Non-pigmented ciliary epithelial cell (primary cell): ENCODE measurements around the gene C1orf50.
"Not testable (repeated sequence)": the region's sequence is repeated elsewhere in the genome, so short reads cannot be mapped to it uniquely, and the experiment has no call there.

Experiments used
- DNase-seq: peaks from one replicate; pipeline ENCODE4 v3.0.0-alpha.2; 2010; ENCODE audit warnings: low read depth

C1orf50 gene

DNA sequence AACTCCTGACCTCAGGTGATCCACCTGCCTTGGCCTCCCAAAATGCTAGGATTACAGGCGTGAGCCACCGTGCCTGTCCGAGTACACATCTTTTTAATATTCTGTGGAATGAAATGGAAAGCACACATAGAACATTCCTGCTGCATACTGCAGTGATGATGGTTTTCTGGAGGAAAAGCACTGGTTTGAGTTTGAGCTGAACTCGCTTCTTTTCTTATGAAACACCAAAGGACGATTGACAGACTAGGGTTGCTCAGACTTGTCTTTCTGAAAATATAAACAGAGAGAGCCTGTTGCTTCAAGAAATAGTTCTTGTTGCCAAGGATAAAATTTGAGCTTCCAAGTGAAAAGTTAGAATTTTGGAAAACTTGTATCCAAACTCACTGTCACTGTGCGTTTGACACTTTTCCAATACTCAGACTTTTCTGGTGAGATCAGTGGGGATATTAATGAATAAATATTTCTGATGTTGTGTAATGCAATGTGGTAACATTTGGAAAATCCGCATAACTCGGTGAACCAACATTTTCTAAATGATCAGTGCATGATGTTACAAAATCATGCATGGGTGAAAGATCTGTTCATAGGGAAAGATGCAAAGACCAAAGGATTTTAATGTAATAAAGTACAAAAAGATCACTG lies 34.9 kb downstream of the C1orf50 start:
- no peak for DNase-seq

DNA sequence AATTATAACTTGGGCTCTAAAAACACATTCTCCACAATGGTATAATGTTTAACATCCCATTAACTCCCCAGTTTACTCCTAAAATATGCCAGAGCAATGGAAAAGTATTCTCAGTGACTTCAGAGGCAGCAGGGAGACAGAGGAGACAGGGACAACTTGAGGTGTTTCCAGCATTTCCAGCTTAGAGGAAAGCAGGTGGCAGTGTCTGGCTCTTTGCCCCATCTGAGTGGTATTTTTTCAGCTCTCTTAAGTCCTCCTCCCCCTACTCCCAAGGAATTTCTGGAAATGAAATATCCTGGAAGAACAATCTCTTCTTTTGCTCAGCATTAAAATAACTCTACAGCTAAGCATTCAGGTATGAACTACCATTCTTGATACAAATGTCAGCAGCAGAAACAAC lies 39.1 kb downstream of the C1orf50 start:
- no peak for DNase-seq

DNA sequence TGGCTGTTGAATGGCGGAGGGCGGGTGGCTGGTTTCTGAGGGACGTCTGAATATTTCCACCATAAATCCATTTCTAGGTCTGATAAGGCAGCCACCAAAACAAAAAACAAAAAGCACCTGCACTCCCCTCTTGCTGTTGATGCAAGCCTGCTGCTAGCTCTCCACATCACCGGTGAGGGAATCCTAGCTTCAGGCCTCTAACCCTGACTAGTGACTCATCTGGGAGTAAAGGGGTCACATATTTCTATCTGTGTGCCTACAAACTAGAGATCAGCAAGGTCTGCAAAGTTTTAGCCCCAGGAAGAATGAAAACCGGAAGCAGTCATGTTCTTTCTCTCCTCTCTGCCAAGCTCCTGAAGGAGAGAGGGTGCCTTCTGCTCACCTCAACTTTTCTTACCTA lies 39.5 kb downstream of the C1orf50 start:
- DNase-seq: no peak

DNA sequence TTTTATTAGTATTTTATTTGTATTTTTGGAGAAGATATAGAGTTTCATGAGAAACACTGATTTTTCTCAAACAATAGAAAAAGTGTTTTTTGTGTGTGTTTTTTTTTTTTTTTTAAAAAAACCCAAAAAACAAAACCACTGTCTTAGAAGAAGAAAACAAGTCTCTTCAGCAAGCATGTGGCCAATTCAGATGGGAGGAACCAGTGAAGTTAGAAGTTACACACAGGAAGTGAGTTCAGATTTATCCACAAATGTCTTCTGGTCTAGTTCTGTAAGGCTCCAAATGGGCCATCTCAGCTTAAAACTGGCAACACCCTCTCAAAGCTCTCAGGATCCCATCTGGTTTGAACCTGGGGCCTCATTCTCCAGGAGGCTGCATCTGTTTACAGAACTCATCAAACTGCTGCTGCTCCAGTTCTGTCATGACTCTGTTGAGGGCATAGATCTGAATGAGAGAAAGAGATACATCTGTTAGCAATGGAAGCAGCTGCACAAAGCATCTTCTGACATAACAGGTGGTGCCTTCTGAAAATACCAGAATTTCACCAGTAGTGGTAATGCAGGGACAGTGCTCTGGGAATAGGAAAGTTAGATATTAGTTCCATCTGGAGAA lies 40.1 kb downstream of the C1orf50 start:
- DNase-seq: no peak

DNA sequence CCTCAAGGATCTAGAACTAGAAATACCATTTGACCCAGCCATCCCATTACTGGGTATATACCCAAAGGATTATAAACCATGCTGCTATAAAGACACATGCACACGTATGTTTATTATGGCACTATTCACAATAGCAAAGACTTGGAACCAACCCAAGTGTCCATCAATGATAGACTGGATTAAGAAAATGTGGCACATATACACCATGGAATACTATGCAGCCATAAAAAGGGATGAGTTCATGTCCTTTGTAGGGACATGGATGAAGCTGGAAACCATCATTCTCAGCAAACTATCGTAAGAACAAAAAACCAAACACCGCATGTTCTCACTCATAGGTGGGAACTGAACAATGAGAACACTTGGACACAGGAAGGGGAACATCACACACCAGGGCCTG lies 47.8 kb downstream of the C1orf50 start:
- not testable (repeated sequence) for DNase-seq

DNA sequence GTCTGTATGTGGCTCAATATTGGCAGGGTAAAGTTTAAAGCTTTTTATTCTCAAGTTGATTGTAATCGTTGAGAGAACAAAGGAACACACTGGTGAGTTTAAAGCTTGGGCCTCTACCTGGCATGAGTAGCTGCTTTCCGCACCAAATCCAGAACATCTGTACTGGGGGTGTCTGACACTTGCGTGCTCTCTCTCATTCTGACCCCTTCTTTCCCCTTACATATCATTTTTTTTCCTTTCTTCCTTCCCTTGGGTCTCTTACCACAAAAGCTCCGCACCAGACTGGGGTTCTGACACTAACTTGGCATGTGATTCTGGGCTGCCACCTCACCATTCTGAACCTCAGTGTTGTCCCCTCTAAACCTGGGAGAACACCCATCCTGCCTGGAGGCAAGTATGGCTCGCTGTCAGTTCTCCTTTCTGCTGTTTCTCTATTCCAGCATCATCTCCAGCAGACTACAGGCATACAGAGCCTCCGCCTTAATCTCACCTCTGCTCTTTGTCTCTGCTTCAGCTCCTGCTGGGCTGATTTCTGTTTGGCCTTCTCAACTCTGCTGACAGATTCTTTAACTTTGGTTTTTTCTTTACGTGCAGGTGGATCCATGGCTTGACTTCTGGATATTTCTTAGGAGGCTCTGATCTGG lies 49.0 kb downstream of the C1orf50 start:
- DNase-seq: no peak

DNA sequence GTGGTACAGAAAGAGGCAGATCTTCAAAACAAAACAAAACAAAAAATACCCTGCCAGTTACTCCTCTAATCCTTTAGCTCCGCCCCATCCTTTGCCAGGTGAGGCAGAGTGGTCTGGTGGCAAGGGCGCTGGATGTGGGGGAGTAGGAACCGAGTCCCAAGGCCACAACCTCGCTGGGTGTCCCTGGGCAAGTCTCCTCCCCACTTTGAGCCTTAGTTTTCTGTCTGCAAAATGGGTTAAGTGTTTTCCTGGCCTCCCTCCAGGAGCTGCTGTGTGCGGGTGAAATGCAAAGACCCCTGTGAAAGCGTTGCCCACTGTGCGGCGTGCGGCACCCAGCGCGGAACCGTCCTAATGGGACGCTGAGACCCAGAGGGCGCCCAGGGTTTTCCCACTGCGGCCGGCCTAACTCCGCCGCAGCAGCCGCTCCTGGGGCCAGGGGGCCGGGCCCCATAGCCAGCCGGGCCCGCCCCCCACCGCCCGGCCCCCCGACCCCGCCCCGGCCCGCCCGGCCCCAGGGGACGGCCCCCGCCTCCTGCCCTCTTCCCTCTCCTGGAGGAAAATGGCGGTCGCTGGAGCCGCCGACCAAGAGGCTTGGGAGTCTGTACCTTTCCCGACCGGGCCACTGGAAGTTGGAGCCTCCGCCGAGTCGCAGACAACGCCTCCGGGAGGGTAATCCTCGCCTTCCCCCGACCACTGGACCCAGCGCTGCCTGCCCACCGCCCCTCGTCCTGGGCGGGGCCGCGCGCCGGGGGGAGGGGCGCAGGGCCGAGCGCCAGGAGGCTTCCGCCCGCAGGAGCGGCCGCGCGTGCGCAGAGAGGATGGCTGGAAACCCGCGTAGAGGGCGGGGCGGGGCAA lies 49.8 kb downstream of the C1orf50 start, which contains the start of the genes ERMAP and SVBP:
Gene ERMAP, plus strand, starts transcription at position 538 of the 855 bp plus-strand sequence. CDS start 13,327 bp downstream, outside the sequence.
Gene SVBP, minus strand, starts transcription at position 813 of the 855 bp plus-strand sequence. CDS start 853 bp downstream, outside the sequence.
- DNase-seq: no peak

DNA sequence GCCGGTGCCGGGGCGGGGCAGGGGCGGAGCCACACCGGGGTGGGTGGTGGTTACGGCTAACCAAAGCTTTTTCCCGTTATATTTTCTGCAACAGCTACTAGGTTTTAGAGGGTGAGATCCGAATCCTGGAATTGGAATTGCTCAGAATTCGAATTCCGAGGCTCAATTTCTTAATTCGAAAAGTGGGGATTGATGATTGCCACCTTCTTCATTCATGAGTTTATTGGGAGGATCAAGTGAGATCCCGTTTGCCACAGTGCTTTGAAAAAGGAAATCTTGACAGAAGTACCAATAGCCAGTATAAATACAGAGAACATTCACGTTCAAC lies 50.4 kb downstream of the C1orf50 start:
- DNase-seq: no peak

DNA sequence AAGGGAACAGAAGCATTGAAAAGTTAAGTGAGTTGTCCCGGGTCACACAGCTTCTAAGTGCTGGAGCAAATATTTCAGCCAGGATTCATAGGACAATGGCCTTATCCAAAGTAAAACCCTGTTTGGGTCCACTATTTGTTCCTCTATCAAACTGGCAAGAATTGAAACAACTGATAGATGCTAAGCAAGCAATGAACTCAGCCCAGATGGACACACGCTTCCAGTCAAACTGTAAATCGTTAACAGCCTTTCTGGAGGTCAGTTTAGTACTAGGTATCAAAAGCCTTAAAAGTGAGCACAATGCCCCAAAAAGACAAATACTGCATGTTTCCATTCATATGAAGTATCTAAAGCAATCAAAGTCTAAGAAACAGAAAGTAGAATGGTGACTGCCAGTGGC lies 50.9 kb downstream of the C1orf50 start:
- DNase-seq: no peak

DNA sequence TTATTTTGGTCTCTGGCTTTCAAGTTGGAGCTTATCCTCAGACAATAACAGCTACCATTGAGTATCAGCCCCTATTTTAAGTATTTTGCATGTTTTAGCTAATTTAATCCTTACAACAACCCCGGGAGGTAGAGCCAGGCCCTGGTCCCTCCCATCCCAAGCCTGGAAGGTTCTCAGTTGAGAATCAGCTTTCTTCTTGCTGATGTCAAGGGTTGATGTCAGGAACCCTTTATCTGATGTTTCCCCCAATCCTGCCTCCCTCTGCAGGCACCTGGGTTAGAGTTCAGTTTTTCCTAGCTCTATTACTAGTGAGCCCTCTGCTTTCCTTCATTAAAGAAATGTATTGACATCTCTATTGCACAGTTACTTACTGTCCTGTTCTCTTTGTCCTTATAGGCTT lies 53.8 kb downstream of the C1orf50 start:
- DNase-seq: no peak

DNA sequence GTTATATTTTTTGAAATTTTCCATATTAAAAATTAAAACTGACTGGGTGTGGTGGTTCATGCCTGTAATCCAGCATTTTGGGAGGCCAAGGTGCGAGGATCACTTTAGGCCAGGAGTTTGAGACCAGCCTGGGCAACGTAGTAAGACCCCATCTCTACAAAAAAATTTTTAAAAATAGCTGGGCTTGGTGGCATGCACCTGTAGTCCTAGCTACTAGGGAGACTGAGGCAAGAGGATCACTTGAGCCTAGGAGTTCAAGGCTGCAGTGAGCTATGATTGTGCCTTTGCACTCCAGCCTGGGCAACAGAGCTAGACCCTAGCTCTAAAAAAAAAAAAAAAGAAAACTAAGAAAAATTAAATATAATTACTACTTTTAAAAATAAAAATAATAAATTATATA lies 54.6 kb downstream of the C1orf50 start:
- DNase-seq: no peak

DNA sequence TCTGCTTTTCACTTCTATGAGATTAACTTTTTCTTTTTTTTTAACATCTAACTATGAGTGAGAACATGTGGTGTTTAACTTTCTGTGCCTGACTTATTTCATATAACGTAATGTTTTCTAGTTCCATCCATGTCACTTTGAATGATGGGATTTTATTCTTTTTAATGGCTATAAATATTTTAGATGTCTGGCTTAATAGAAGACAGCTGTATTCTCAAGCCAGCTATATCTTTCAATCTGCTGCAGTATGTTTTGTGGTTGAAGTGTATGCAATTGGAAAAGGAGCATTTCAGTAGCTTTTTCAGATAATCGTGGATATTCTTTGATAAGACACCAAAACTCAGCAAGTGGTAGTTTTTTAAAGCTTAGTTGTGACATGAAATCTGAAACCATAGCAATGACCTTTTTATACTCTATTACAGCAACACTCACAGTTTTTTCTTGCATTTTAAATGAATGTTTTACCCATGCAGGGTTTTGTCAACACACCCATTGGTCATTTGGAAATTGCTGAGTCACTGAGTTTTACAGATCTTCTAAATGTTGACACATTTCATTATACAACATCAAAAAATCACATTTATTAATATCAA lies 55.8 kb downstream of the C1orf50 start:
- no peak for DNase-seq

DNA sequence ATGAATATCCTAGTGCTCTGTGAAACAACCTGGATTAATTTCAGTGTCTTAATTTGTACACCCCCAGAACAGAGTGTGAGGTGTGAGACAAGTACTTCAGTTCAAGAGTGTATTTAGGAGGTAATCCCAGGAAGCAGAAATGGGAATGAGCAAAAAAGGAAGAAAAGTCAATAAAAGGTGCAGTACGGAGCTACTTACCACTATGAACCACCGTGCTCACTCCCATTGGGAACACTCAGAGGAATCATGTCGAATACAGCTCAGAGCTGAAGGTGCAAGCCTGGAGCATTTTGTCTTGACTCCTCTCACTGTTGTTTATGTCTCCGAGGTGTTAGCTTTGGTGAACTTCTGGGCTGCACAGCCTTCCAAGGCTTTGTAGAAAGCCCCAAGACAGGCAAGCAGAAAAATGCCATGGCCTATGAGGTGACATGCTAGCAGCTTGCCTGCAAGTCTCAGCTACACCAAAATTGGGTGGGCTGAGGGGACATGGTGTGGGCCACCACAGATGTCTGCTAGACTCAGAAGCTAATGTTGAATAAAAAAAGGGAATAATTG lies 57.5 kb downstream of the C1orf50 start:
- no peak for DNase-seq

DNA sequence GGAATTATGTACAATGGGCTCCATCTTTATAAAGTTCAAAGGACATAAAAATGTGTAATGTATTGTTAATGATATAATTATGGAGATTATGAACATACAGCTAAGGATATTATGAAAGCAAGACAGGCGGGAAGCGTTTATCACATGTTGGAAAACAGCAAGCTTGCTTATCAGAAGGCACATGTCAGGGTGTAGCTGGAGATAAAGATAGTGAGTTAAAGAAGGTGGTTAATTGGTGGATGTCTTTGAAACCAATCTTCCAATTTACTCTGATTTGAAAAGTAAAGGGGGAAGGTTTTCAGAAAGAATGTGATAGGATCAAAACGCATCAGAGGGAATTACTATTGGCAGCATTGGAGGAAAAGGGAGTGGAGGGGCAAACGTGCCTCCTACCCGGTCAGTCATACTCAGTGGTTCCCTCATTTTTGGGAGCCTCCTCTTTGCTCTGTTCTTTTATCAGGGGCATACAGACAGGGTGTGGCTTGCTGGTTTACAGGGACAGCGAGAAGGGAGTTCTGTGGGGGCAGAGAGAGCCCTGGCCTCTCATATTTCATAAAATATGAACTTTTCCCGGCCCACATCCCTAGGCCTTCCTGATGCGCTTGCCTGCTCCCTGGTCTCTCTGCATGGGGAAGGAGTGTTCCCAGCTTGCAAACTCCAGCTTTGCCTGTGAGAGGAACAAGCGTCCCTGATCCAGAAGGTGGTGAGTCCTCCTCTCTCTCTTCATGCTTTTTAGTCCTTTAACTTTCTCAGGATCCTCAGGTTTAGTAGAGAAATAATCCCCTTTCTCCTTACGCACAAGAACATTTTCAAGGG lies 58.2 kb downstream of the C1orf50 start:
- DNase-seq: no peak
